Astrocyte of the cerebellum (primary cell): Measurements from ENCODE around the gene CLDN24.
A peak's percentile ranks its signal among the peaks of the same experiment; 100 is the strongest.
"Not testable (repeated sequence)": the region's sequence is repeated elsewhere in the genome, so short reads cannot be mapped to it uniquely, and the experiment has no call there.

Experiments
- DNase-seq: peaks from one replicate; pipeline ENCODE4 v3.0.0-alpha.2; 2011; ENCODE audit warnings: low read depth
- H3K4me3 ChIP-seq: 2 replicates; pipeline ENCODE4 v1.5.1; 2011; ENCODE audit warnings: mild to moderate bottlenecking, low read depth, low read length, moderate library complexity
- in situ Hi-C: cut with HindIII; loops from 2 replicates; pipeline ENCODE4 v1.10.0; 2017; ENCODE audit warnings: low sequenced_read_pairs
- TF ChIP-seq, protein P1 (sequence below): IDR thresholded peaks from 2 replicates; pipeline ENCODE4 v1.5.1; 2012; ENCODE audit warnings: low read length, low read depth, moderate library complexity, mild to moderate bottlenecking; ENCODE audit errors: missing control alignments

The CLDN24 gene

GRCh38 chr4:183324619-183325018 is 2.4 kb upstream of the CLDN24 start:
- no peak overlapping the region for H3K4me3 ChIP-seq
- no peak for DNase-seq
- TF ChIP-seq, protein P1, sequence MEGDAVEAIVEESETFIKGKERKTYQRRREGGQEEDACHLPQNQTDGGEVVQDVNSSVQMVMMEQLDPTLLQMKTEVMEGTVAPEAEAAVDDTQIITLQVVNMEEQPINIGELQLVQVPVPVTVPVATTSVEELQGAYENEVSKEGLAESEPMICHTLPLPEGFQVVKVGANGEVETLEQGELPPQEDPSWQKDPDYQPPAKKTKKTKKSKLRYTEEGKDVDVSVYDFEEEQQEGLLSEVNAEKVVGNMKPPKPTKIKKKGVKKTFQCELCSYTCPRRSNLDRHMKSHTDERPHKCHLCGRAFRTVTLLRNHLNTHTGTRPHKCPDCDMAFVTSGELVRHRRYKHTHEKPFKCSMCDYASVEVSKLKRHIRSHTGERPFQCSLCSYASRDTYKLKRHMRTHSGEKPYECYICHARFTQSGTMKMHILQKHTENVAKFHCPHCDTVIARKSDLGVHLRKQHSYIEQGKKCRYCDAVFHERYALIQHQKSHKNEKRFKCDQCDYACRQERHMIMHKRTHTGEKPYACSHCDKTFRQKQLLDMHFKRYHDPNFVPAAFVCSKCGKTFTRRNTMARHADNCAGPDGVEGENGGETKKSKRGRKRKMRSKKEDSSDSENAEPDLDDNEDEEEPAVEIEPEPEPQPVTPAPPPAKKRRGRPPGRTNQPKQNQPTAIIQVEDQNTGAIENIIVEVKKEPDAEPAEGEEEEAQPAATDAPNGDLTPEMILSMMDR, result no peak
- in situ Hi-C loops, result loop anchor here (5.0 kb wide), 1 partner anchor 33 kb away; no protein-coding TSS in a partner anchor

DNA sequence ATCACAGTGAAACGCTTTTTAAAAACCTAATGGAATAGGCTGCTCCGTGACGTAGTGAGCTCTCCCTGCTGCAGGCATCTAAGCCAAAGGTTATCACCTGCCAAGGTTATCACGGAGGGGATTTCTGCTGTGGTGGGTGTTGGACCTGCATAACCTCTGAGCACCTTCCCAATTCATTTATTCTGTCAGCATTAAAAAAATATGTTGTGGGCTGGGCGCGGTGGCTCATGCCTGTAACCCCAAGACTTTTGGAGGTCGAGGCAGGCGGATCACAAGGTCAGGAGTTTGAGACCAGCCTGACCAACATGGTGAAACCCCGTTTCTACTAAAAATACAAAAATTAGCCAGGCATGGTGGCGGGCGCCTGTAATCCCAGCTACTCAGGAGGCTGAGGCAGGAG is 1.8 kb upstream of the CLDN24 start:
- DNase-seq, H3K4me3 ChIP-seq: not testable (repeated sequence)
- in situ Hi-C loops, result loop anchor here (5.0 kb wide), 1 partner anchor 33 kb away; no protein-coding TSS in a partner anchor

DNA sequence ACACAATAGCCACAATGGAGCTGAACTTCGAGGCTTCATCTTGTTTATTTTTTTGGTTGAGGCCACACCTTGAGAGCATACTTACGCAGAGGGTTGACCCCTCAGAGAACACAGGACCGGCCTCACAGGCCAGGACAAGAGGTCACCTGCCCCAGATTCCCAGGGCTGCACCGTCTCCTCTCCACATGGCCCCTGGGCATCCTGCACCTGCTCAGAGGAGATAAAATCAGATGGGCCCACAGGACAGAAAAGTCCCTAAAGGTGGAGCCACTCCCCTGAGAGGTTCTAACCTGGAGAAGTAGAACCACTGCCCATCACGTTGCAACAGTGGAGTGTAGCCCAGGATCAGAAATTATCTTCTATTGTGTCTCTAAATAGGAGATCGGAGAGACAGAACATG is 1.1 kb upstream of the CLDN24 start:
- no peak overlapping the region for H3K4me3 ChIP-seq
- in situ Hi-C loops, result loop anchor here (5.0 kb wide), 1 partner anchor 34 kb away; no protein-coding TSS in a partner anchor
- no peak for DNase-seq
- TF ChIP-seq, protein P1, result no peak

DNA sequence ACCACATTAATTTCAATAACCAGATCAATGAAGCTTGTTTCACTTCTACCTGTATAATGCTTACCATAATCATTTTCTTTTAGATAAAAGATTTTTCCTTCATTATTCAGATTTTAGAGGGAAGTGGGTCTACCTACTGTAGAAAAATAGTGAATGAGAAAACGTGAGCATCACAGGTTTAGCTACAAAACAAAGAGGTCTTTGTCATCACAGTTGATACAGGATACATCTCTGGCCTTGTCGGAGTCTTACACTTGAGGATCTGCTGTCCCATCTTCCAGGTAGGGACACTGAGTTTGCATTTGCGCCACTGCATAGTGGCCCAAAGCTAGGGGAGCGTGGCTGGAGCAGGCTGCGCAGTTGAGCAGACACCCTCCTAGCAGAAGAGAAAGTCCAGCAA is 710 bp downstream of the CLDN24 start:
- DNase-seq, result no peak
- in situ Hi-C loops, result loop anchor here (5.0 kb wide), 1 partner anchor 36 kb away; no protein-coding TSS in a partner anchor
- no peak overlapping the region for H3K4me3 ChIP-seq
- TF ChIP-seq, protein P1, result no peak

DNA sequence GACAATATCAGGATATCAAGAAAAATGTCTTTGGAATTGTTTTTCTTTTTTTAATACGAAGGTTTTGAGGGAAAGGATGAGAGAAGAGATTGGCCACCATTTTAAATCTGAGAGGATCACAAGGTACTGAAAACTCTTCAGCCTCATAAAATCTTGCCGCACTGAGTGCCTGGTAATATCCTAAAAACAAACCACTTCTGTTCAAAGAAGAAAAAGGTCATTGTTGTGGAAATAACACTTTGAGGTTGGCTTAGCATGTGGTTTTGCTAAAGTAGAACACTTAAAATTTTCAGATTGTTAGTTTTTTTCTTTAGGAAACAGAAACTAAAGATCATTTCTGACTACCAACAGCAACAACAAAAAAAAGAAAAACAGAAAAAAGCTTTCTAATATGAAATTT is 1.1 kb downstream of the CLDN24 start:
- in situ Hi-C loops, result loop anchor here (5.0 kb wide), 1 partner anchor 36 kb away; no protein-coding TSS in a partner anchor
- TF ChIP-seq, protein P1, result no peak

DNA sequence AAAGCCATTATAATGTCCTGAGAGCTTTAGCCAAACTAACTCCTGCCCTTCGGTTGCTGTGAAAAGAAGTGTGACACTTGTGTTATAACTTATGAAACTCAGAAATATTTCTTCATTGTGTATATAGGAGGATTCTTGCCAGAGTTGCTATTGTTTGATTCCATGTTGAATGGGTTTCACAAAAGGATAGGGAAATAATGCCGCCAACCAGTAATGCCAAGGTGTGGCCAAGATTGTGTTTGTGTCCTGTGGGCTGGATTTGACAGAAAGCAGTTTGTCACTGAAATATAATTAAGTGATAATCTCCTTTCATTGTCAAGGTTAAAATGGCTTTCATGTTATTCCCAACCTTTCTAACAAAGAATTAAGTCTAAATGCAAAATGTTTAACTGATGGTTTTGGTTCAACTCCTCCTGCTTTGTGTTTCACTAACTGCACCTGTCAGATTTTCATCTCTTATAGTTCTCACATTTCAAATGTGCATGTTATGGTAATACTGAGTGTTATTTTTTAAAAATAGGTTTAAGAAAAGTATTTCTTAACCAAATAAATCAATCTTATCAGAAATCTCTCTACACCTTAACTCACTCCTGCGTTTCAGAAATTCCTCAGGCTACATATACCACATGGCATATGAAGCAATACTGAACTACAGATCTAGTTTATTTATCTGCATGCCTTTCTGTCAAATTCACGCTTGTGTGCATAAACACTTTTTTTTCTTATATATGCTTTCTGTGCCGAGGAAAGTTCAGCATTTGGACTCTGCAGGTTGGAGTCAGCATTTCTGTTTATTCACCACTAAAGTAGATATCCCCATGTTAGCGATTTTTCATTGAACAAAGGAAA is 1.8 kb downstream of the CLDN24 start, which contains the start of gene CLDN22:
Gene CLDN22, minus strand, starts transcription at position 66 of the 849 bp plus-strand sequence. Its CDS starts 58 bp downstream, at position 8.
- TF ChIP-seq, protein P1, result no peak
- in situ Hi-C loops, result loop anchor here (5.0 kb wide), 1 partner anchor 37 kb away; no protein-coding TSS in a partner anchor
- no peak within 1 kb of the TSS for H3K4me3 ChIP-seq
- no peak for DNase-seq

More for the DNA sequence above, 1.1 kb downstream of the CLDN24 start:
- no peak overlapping the region for H3K4me3 ChIP-seq
- DNase-seq, result peak; percentile 18

DNA sequence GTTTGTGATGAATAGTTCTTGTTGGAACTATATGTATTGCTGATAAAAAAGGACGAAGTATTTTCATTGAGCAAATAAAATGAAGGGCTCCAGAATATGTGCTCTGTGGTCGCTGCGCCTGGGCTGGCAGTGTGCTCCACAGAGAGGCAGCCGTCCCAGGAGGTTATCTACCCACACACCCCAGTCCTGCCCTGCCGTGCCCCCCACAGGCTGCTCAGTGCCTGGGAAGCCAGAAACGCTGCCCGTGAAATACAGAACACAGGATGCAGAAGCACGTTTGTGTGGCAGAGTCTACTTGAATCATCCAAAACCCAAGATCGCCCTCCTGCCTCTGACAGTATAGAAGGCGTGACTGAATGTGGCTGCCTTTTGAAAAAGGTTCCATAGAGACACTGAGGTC is 3.6 kb downstream of the CLDN24 start:
- no peak overlapping the region for H3K4me3 ChIP-seq
- TF ChIP-seq, protein P1, result no peak
- no peak for DNase-seq
- in situ Hi-C loops, result no loop called here
